Glomerular visceral epithelial cell (primary cell): Measurements from ENCODE around the gene ZC2HC1B.
A peak's percentile ranks its signal among the peaks of the same experiment; 100 is the strongest.
"Not testable (repeated sequence)": the region's sequence is repeated elsewhere in the genome, so short reads cannot be mapped to it uniquely, and the experiment has no call there.

Experiments used
- DNase-seq: peaks from one replicate; pipeline ENCODE4 v3.0.0-alpha.2; 2016; ENCODE audit errors: extremely low spot score

Gene ZC2HC1B

GRCh38 chr6:143864234-143864633 is at the start of gene ZC2HC1B:
TSS of gene ZC2HC1B (plus strand) at chr6:143864474. CDS start at chr6:143864540, 66 bp downstream.
- no peak for DNase-seq

- no peak for DNase-seq
These were observed 46.7 kb upstream of the ZC2HC1B start for GRCh38 chr6:143817621-143818020.

GRCh38 chr6:143821359-143821758 is 42.9 kb upstream of the ZC2HC1B start:
- no peak for DNase-seq

- peak; percentile 17 for DNase-seq
These were observed 41.7 kb upstream of the ZC2HC1B start for GRCh38 chr6:143822584-143823024.

GRCh38 chr6:143823548-143823947 is 40.7 kb upstream of the ZC2HC1B start:
- DNase-seq = no peak

GRCh38 chr6:143828572-143828971 is 35.7 kb upstream of the ZC2HC1B start:
- no peak for DNase-seq

- no peak for DNase-seq
These were observed 28.1 kb upstream of the ZC2HC1B start for GRCh38 chr6:143836150-143836549.

- DNase-seq = no peak
These were observed 25.9 kb upstream of the ZC2HC1B start for GRCh38 chr6:143838395-143838794.

- no peak for DNase-seq
These were observed 25.1 kb upstream of the ZC2HC1B start for GRCh38 chr6:143839196-143839595.

GRCh38 chr6:143840595-143841265 is 23.5 kb upstream of the ZC2HC1B start:
- no peak for DNase-seq

GRCh38 chr6:143842461-143842901 is 21.8 kb upstream of the ZC2HC1B start:
- no peak for DNase-seq

- DNase-seq = peak; percentile 96
These were observed 21.2 kb upstream of the ZC2HC1B start, which contains the start of gene LTV1 for GRCh38 chr6:143842902-143843676. TSS of gene LTV1 (plus strand) at chr6:143843338. CDS start at chr6:143843478, 140 bp downstream.

- no peak for DNase-seq
These were observed 20.6 kb upstream of the ZC2HC1B start for GRCh38 chr6:143843677-143843999.

- DNase-seq = no peak
These were observed 20.3 kb upstream of the ZC2HC1B start for GRCh38 chr6:143844006-143844405.

- DNase-seq = no peak
These were observed 19.2 kb upstream of the ZC2HC1B start for GRCh38 chr6:143845033-143845432.

- DNase-seq = not testable (repeated sequence)
These were observed 12.6 kb upstream of the ZC2HC1B start for GRCh38 chr6:143851706-143852105.

GRCh38 chr6:143855057-143855456 is 9.2 kb upstream of the ZC2HC1B start:
- DNase-seq = not testable (repeated sequence)

GRCh38 chr6:143856762-143857161 is 7.5 kb upstream of the ZC2HC1B start:
- not testable (repeated sequence) for DNase-seq

GRCh38 chr6:143857651-143858050 is 6.6 kb upstream of the ZC2HC1B start:
- DNase-seq = no peak

GRCh38 chr6:143859891-143860660 is 4.2 kb upstream of the ZC2HC1B start:
- no peak for DNase-seq

- no peak for DNase-seq
These were observed 503 bp upstream of the ZC2HC1B start for GRCh38 chr6:143863771-143864170.

GRCh38 chr6:143867236-143867635 is 3.0 kb downstream of the ZC2HC1B start:
- no peak for DNase-seq
